HTERT RPE-1 (cell line): ENCODE data around the gene FAM184B.

ENCODE experiments used
- in situ Hi-C: fragments of 300-500 bp; cut with MboI; formaldehyde crosslinking; loops from 4 replicates; pipeline ENCODE4 v1.14.3; 2020; ENCODE audit warnings: low sequenced_read_pairs

The FAM184B gene

GRCh38 chr4:17587094-17587822 lies 194.2 kb downstream of the FAM184B start:
- in situ Hi-C loops: no loop called here

- in situ Hi-C loops: no loop called here
Measured at GRCh38 chr4:17584521-17585213, 196.8 kb downstream of the FAM184B start.

- in situ Hi-C loops: no loop called here
Measured at GRCh38 chr4:17583941-17584340, 197.5 kb downstream of the FAM184B start.

GRCh38 chr4:17583276-17583675 lies 198.1 kb downstream of the FAM184B start:
- in situ Hi-C loops: no loop called here

GRCh38 chr4:17580969-17581368 lies 200.5 kb downstream of the FAM184B start:
- in situ Hi-C loops: no loop called here
